HCT116 (cell line): ENCODE measurements around the gene FBH1. TPM values are rescaled to one million over a fixed set of nuclear protein-coding genes. Genes with fewer than 3 reads are reported as not detected.

Experiments
- ATAC-seq: fragments of 200-7000 bp; cut with Tn5 transposase; 2 replicates; pipeline ENCODE4 v1.9.1; 2020; ENCODE audit warnings: mild to moderate bottlenecking, moderate library complexity
- BruUV-seq: library from RNA; stranded (reverse); fragments of 400-500 nt; replicated peaks from 2 replicates; lab custom pipeline; 2021; lab: Mats Ljungman, UMichigan
- CTCF ChIA-PET: fragments of 300-600 bp; sonication (Branson Sonifier 250); formaldehyde crosslinking; loops from one replicate; lab custom pipeline; 2021; ENCODE audit warnings: antibody characterized with exemption; lab: Charles Lee
- POLR2A ChIA-PET: fragments of 300-600, 350-600 bp; sonication (Branson Sonifier 250); formaldehyde crosslinking; loops from one replicate; lab custom pipeline; 2021; ENCODE audit warnings: antibody characterized with exemption; lab: Charles Lee
- RAD21 ChIA-PET, 2 experiments: fragments of 300-600 bp; sonication (Branson Sonifier 250); formaldehyde crosslinking; loops; one replicate each; lab custom pipeline; 2023; ENCODE audit warnings: low total read pairs in 2 of 2; ENCODE audit not compliant: uncharacterized antibody in 2 of 2, unreplicated experiment in 2 of 2, low non-redundant PET in 1 of 2; lab: Charles Lee
- DNase-seq: peaks from one replicate; pipeline ENCODE4 v3.0.0-alpha.2; 2010; ENCODE audit warnings: low read depth, low spot score
- H2AFZ ChIP-seq: fragments of 200-600 bp; shearing (Covaris generic), sonication (generic); 2 replicates; pipeline ENCODE4 v1.6.1; 2017; ENCODE audit warnings: low read depth, mixed run types, mixed read lengths, antibody characterized with exemption, low read length; ENCODE audit not compliant: poor library complexity, severe bottlenecking
- H3K27ac ChIP-seq: 2 replicates; pipeline ENCODE4 v1.5.1; 2012; ENCODE audit warnings: low read depth, low read length
- H3K27me3 ChIP-seq: fragments of 200-600 bp; sonication (generic); 2 replicates; pipeline ENCODE4 v1.6.1; 2016; ENCODE audit warnings: mixed run types, low read length, mixed read lengths; ENCODE audit not compliant: insufficient read depth
- H3K36me3 ChIP-seq, 2 experiments: fragments of 200-500 bp in 1 of 2; fragments of 200-600 bp in 1 of 2; sonication (Bioruptor generic) in 1 of 2; sonication (generic) in 1 of 2; 2 replicates each; pipeline versions ENCODE4 v1.5.1 to v1.6.1; 2014 to 2016; ENCODE audit warnings: low read length in 2 of 2, inconsistent platforms in 1 of 2, mixed read lengths in 1 of 2, mixed run types in 1 of 2; ENCODE audit not compliant: insufficient read depth in 2 of 2, control insufficient read depth in 1 of 2
- H3K4me1 ChIP-seq, 2 experiments: fragments of 200-600 bp in 1 of 2; sonication (generic) in 1 of 2; 2 replicates each; pipeline versions ENCODE4 v1.5.1 to v1.6.1; 2012 to 2017; ENCODE audit warnings: low read length in 2 of 2, inconsistent platforms in 1 of 2, mild to moderate bottlenecking in 1 of 2, mixed read lengths in 1 of 2, mixed run types in 1 of 2, moderate library complexity in 1 of 2; ENCODE audit not compliant: insufficient read depth in 2 of 2, control insufficient read depth in 1 of 2
- H3K4me2 ChIP-seq: fragments of 200-600 bp; sonication (generic); 2 replicates; pipeline ENCODE4 v1.6.1; 2017; ENCODE audit warnings: mixed run types, low read length, mixed read lengths
- H3K4me3 ChIP-seq, 2 experiments: fragments of 200-600 bp in 1 of 2; sonication (generic) in 1 of 2; replicated peaks in 1 of 2; 2 replicates each; pipeline ENCODE4 v1.5.1; 2011 to 2016; ENCODE audit warnings: low read length in 2 of 2, control low read depth in 1 of 2, low read depth in 1 of 2, mild to moderate bottlenecking in 1 of 2, mixed read lengths in 1 of 2, mixed run types in 1 of 2
- H3K79me2 ChIP-seq: fragments of 200-600 bp; sonication (generic); 2 replicates; pipeline ENCODE4 v1.6.1; 2017; ENCODE audit warnings: mild to moderate bottlenecking, mixed run types, low read length, moderate library complexity, mixed read lengths; ENCODE audit not compliant: insufficient read depth
- H3K9ac ChIP-seq: fragments of 200-600 bp; sonication (generic); 2 replicates; pipeline ENCODE4 v1.6.1; 2016; ENCODE audit warnings: low read length, mixed read lengths
- H3K9me2 ChIP-seq: fragments of 200-600 bp; sonication (generic), shearing (Covaris generic); 2 replicates; pipeline ENCODE4 v1.6.1; 2017; ENCODE audit warnings: mixed run types, mild to moderate bottlenecking, moderate library complexity; ENCODE audit not compliant: insufficient read depth
- H3K9me3 ChIP-seq, 2 experiments: fragments of 200-500 bp in 1 of 2; fragments of 200-600 bp in 1 of 2; sonication (Bioruptor generic) in 1 of 2; sonication (generic) in 1 of 2; 2 replicates each; pipeline ENCODE4 v1.6.1; 2014 to 2017; ENCODE audit warnings: low read length in 2 of 2, mixed read lengths in 2 of 2, inconsistent platforms in 1 of 2, low read depth in 1 of 2, mild to moderate bottlenecking in 1 of 2, mixed run types in 1 of 2, moderate library complexity in 1 of 2; ENCODE audit not compliant: control insufficient read depth in 1 of 2, insufficient read depth in 1 of 2
- H4K20me1 ChIP-seq: fragments of 200-600 bp; sonication (generic), shearing (Covaris generic); 2 replicates; pipeline ENCODE4 v1.6.1; 2017; ENCODE audit warnings: mixed run types, mild to moderate bottlenecking, moderate library complexity; ENCODE audit not compliant: insufficient read depth
- ATF3 ChIP-seq: IDR thresholded peaks from 2 replicates; pipeline ENCODE4 v1.6.1; 2012
- CTCF ChIP-seq, 3 experiments: fragments of 200-600 bp in 1 of 3; sonication (generic) in 1 of 3; IDR thresholded peaks in 2 of 3; conservative IDR thresholded peaks in 1 of 3; 2 replicates each; pipeline ENCODE4 v1.5.1; 2012 to 2017; ENCODE audit warnings: low read depth in 2 of 3, low read length in 2 of 3, antibody characterized with exemption in 1 of 3, borderline replicate concordance in 1 of 3, control low read depth in 1 of 3, mild to moderate bottlenecking in 1 of 3, mixed read lengths in 1 of 3, mixed run types in 1 of 3, moderate library complexity in 1 of 3; ENCODE audit not compliant: insufficient read depth in 1 of 3
- ELF1 ChIP-seq: IDR thresholded peaks from 2 replicates; pipeline ENCODE4 v1.6.1; 2012; ENCODE audit warnings: low read depth, borderline replicate concordance
- FOSL1 ChIP-seq: IDR thresholded peaks from 2 replicates; pipeline ENCODE4 v1.6.1; 2012; ENCODE audit warnings: low read depth
- JUND ChIP-seq: IDR thresholded peaks from 2 replicates; pipeline ENCODE4 v1.6.1; 2012
- POLR2A ChIP-seq: IDR thresholded peaks from 2 replicates; pipeline ENCODE4 v1.7.0; 2011; ENCODE audit warnings: borderline replicate concordance; ENCODE audit not compliant: insufficient read depth, insufficient read length; ENCODE audit errors: extremely low read depth
- POLR2AphosphoS5 ChIP-seq: IDR thresholded peaks from 2 replicates; pipeline ENCODE4 v1.6.1; 2011; ENCODE audit warnings: mild to moderate bottlenecking, low read depth, low read length, moderate library complexity
- RAD21 ChIP-seq: IDR thresholded peaks from 2 replicates; pipeline ENCODE4 v1.6.1; 2012; ENCODE audit warnings: low read depth, mild to moderate bottlenecking
- SIN3A ChIP-seq: IDR thresholded peaks from 2 replicates; pipeline ENCODE4 v1.6.1; 2012; ENCODE audit warnings: low read depth
- SP1 ChIP-seq: IDR thresholded peaks from 2 replicates; pipeline ENCODE4 v1.6.1; 2012; ENCODE audit warnings: low read depth
- SRF ChIP-seq: IDR thresholded peaks from 2 replicates; pipeline ENCODE4 v1.6.1; 2012; ENCODE audit warnings: low read depth
- TCF7L2 ChIP-seq: IDR thresholded peaks from 2 replicates; pipeline ENCODE4 v1.7.0; 2011; ENCODE audit warnings: borderline replicate concordance, inconsistent platforms; ENCODE audit not compliant: insufficient read depth, insufficient read length; ENCODE audit errors: extremely low read depth
- YY1 ChIP-seq: IDR thresholded peaks from 2 replicates; pipeline ENCODE4 v1.6.1; 2011; ENCODE audit warnings: low read length, low read depth, moderate library complexity, mild to moderate bottlenecking; ENCODE audit not compliant: insufficient replicate concordance; ENCODE audit errors: extremely low read depth
- ZNF274 ChIP-seq: fragments of 200-500 bp; sonication (Bioruptor generic); IDR thresholded peaks from 2 replicates; pipeline ENCODE4 v1.6.1; 2014; ENCODE audit warnings: mild to moderate bottlenecking, low read depth, low read length, inconsistent platforms
- intact Hi-C: fragments of 100-400 bp; cut with micrococcal nuclease; formaldehyde crosslinking; loops from 2 replicates; pipeline ENCODE4 v1.10.0; 2022
- total RNA-seq: library from RNA; stranded (reverse); gene quantifications from one replicate; pipeline ENCODE4 v1.2.1, GENCODE V29; 2021; ENCODE audit not compliant: unreplicated experiment

The FBH1 gene
- total RNA-seq, 1 experiment from 2014 or later, result 70.2 TPM

GRCh38 chr10:5855979-5856700 is 33.9 kb upstream of the FBH1 start:
- no peaks in the 10 kb centered on the region for H3K9me2 ChIP-seq
- H3K9ac ChIP-seq, result no peak overlapping the region
- H3K27ac ChIP-seq, result no peak overlapping the region
- H3K36me3 ChIP-seq, result no peaks in the 10 kb centered on the region
- no peaks in the 10 kb centered on the region for H3K27me3 ChIP-seq
- no peaks in the 10 kb centered on the region for H3K79me2 ChIP-seq
- no peak overlapping the region for H2AFZ ChIP-seq
- ChIA-PET CTCF (no interaction called here), POLR2A (no interaction called here), RAD21 (no interaction called here)
- TF ChIP-seq ATF3, result no peak
- TF ChIP-seq CTCF (IDR thresholded peaks at IDR 0.05 in 2 of 3, conservative IDR thresholded peaks at IDR 0.05 in 1 of 3; ENCODE audit: borderline replicate concordance in 1 of 3, insufficient read depth in 1 of 3, low read depth in 2 of 3, low read length in 2 of 3), result no peak
- TF ChIP-seq SRF, result no peak
- no peak for TF ChIP-seq YY1
- no peak for TF ChIP-seq RAD21
- no peak for DNase-seq
- H3K4me1 ChIP-seq, result peaks cover 9 to 25% of the 10 kb centered on the region in 2 experiments; a peak in 3 of 4 replicates
- no TSS peak for BruUV-seq
- H3K4me3 ChIP-seq, result no peak overlapping the region
- intact Hi-C loops, result no loop called here
- no peak overlapping the region for H3K4me2 ChIP-seq
- no peaks in the 10 kb centered on the region for H4K20me1 ChIP-seq
- ATAC-seq, result no peak
- H3K9me3 ChIP-seq, result no peaks in the 10 kb centered on the region

GRCh38 chr10:5856701-5857004 is 33.4 kb upstream of the FBH1 start:
- Histone ChIP-seq H3K9me3 (no peaks in the 10 kb centered on the region), H3K36me3 (no peaks in the 10 kb centered on the region), H3K79me2 (no peaks in the 10 kb centered on the region), H3K4me1 (peaks cover 13 to 30% of the 10 kb centered on the region in 2 experiments), H3K9ac (no peak overlapping the region), H3K27me3 (no peaks in the 10 kb centered on the region), H3K9me2 (no peaks in the 10 kb centered on the region), H4K20me1 (no peaks in the 10 kb centered on the region), H3K4me2 (no peak overlapping the region), H3K27ac (no peak overlapping the region), H3K4me3 (no peak overlapping the region), H2AFZ (no peak overlapping the region)
- no TSS peak for BruUV-seq
- CTCF ChIA-PET, result no interaction called here
- POLR2A ChIA-PET, result no interaction called here
- RAD21 ChIA-PET, result no interaction called here
- intact Hi-C loops, result no loop called here
- DNase-seq (no peak), ATAC-seq (no peak)
- TF ChIP-seq RAD21 (no peak), ELF1 (no peak), POLR2AphosphoS5 (no peak), CTCF (IDR thresholded peaks at IDR 0.05 in 2 of 3, conservative IDR thresholded peaks at IDR 0.05 in 1 of 3; ENCODE audit: borderline replicate concordance in 1 of 3, insufficient read depth in 1 of 3, low read depth in 2 of 3, low read length in 2 of 3) (no peak), SP1 (no peak), POLR2A (no peak), FOSL1 (no peak), SIN3A (no peak), ZNF274 (no peak), JUND (no peak), TCF7L2 (no peak)
